DMS 273 (cell line): ENCODE data around the gene SPATA25.
"Not testable (repeated sequence)": the region's sequence is repeated elsewhere in the genome, so short reads cannot be mapped to it uniquely, and the experiment has no call there.

Experiments
- DNase-seq: peaks from one replicate; lab custom pipeline; 2025; ENCODE audit not compliant: unreplicated experiment; lab: John Stamatoyannopoulos, UW

SPATA25 gene, protein sequence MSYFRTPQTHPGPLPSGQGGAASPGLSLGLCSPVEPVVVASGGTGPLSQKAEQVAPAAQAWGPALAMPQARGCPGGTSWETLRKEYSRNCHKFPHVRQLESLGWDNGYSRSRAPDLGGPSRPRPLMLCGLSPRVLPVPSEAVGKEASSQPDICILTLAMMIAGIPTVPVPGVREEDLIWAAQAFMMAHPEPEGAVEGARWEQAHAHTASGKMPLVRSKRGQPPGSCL

DNA sequence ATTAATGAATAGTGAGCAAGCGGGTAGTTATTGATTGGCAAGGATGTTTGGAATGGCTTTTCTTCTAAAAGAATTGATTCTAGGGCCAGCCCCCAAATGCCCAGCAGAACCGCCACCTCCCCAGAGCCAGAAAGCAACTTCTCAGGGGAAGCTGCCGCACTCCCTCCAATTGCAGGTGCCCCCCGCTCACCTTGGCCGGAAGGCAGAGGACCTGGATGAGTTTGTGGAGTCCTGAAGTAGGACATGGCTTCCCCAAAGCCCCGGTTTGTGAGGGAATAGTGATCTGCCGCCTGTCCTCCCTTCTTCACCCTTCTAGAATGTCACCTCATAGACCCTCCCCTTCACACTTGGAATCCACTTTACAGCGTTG, at the start of gene SPATA25:
SPATA25 (minus strand) TSS at position 277 of the 370 bp plus-strand sequence; CDS start at position 245, 32 bp downstream.
- DNase-seq = no peak

- DNase-seq = no peak
Measured at GRCh38 chr20:45935416-45936046, 48.1 kb upstream of the SPATA25 start.

- peak; percentile 99 for DNase-seq
Measured at GRCh38 chr20:45934586-45935415, 47.4 kb upstream of the SPATA25 start, which contains the start of gene PCIF1. Gene PCIF1 (plus strand): TSS chr20:45934683. CDS start chr20:45939000, 4,317 bp downstream.

GRCh38 chr20:45934046-45934585, 46.7 kb upstream of the SPATA25 start:
- peak; percentile 83 for DNase-seq

DNA sequence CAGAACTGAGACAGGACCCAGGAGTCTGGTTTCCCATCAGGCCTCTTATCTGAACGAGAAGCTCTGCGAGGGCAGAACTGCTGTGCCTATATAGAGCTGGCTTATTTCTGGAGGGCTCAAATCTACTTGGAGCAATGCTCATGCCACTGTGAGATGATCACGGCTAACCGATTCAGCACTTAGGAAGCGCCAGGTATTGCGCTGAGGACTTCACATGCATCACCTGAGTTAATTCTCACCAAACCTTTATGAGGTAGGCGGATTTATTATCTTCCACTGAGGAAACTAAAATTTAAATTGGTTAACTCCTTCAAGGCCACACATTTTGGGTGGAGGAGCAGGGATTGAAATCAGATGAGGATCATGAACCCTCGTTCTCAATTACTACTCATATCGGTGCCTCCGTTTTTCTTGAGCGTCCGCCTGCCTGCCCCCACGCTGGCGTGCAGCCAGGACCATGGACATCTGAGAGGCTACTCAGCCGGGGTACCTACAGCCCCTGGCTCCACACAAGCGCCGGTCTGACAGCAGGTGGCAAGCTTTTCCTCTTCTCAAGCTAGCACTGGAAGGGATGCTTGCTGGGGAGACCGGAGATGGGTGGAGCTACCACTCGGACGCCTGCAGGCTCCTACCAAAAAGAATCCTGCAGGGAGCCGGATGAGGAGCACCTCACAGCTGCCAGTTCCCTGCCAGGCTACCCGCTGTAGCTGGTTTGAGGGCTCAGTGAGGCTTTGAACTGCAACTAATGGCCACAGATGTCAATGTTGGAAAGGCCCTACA, 46.0 kb upstream of the SPATA25 start:
- DNase-seq = peak; percentile 93

GRCh38 chr20:45931680-45932079, 44.3 kb upstream of the SPATA25 start:
- not testable (repeated sequence) for DNase-seq

GRCh38 chr20:45927071-45927878, 39.9 kb upstream of the SPATA25 start:
- no peak for DNase-seq

GRCh38 chr20:45926731-45927070, 39.3 kb upstream of the SPATA25 start:
- no peak for DNase-seq

DNA sequence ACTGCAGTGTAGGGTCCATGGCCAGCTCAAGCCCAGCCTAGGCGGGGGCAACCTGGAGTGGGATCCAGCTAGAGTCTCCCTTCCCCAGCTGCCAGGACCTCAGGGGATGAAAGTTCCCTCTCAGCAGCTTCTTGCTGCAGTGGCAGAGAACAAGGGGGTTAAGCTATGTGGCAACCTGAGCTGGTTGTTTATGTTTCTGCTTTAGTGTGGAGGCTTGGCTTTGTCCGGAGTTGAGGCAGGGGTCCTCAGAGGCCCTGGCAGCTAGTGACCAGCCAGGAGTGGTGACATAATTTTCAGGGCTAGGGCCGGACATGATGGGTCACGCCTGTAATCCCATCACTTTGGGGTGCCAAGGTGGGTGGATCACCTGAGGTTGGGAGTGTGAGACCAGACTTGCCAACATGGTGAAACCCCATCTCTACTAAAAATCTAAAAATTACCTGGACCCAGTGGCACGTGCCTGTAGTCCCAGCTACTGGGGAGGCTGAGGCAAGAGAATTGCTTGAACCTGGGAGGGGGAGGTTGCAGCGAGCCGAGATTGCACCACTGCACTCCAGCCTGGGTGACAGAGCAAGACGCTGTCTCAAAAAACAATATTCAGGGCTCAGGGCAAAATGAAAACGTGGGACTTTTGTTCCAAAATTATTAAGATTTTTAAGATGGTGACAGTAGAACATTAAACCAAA, 38.5 kb upstream of the SPATA25 start:
- no peak for DNase-seq

DNA sequence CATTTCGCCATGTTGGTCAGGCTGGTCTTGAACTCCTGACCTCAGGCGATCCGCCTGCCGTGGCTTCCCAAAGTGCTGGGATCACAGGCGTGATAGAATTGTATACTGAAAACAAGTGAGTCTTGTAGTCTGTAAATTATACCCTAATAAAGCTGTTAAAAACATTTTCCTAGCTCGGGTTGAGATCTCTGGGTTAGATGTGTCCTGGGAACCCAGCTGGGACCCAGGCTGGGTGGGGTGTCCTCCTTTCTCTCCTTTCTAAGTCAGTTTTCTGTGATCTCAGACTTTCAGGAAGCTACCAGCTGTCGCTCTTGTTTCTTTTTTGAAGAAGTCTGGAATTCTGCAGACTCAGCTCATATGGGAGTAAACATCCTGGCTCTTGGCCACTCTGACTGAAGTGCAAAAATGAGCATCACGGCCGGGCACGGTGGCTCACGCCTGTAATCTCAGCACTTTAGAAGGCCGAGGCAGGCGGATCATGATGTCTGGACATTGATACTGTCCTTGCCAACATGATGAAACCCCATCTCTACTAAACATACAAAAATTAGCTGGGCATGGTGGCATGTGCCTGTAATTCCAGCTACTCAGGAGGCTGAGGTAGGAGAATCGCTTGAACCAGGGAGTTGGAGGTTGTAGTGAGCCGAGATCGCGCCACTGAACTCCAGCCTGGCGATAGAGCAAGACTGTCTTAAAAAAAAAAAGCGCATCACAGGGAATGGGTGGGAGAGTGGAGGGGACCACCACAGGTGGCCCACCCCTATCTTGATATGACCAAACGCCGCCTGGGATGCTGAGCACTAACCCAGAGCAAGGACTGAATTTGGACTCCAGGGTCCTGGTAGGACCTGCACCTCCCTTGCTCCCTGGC, 37.2 kb upstream of the SPATA25 start:
- peak; percentile 45 for DNase-seq

DNA sequence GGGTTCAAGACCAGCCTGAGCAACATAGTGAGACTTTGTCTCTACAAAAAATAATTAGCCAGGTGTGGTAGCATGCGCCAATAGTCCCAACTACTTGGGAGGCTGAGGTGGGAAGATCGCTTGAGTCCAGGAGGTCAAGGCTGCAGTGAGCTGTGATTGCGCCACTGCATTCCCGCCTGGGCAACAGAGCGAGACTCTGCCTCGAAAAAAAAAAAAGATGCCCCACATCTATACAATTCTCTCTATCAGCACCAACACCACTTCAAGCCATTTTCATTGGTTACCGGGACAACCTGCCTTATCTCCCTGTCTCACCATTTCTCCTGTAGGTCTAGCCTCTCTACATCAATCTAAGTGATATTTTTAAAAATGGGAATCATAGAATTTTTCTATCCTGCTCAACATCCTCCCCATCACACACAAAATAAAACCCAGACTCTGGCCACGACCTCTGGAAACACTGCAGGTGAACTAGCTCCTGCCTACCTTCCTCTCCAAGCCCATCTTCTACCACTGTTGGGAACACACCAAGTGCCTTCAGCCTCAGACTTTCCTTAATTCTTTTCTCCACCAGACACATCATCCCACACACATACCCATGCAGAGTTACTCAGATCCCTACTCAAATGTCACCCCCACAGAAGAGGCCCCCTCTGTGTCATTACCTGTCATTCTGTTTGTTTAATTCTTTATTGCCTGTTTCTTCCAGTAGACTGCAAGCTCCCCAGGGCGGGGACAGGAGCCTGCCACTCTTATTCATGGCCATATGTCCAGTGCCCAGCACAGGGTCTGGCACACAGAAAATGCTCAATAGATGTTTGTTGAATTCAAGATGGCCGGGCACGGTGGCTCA, 34.1 kb upstream of the SPATA25 start:
- no peak for DNase-seq

DNA sequence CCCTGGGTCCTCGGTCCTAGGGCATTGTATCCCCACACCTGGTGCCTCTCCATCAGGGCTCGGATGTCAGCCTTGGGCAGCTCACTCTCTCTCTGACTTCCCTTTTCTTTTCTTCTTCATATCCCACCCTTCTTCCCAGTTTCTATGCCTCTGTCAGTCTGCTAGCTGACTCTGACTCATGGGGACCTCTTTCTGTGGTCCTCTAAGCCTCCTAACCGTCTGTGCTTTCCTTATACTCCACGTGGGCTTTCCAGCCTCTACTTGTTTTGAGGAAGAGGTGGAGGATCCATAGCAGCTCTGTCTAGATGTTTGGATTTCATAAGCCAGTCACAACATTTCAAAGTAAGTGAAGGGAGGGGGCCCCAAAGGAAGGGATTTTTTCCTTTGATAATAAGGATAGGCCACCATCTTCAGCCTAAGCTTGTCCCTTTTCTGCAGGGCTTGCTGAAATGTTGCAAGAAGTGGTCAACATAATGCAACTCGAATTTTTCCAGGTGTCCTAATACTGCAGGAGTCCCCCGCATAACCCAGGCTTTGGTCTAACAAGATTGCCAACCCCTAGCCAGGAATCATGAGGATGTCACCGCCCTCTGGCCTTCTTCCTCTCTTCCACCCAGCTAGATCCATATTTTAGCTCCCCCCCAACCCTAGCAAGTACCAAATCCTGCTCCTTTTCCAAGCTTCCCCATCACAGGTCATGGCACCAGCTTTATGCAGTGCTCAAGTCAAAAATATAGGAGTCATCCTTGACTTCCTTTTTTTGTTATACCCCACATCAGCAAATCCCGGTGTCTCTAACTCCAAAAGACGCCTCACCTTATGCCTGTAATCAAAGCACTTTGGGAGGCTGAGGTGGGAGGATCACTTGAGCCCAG, 33.3 kb upstream of the SPATA25 start:
- no peak for DNase-seq

DNA sequence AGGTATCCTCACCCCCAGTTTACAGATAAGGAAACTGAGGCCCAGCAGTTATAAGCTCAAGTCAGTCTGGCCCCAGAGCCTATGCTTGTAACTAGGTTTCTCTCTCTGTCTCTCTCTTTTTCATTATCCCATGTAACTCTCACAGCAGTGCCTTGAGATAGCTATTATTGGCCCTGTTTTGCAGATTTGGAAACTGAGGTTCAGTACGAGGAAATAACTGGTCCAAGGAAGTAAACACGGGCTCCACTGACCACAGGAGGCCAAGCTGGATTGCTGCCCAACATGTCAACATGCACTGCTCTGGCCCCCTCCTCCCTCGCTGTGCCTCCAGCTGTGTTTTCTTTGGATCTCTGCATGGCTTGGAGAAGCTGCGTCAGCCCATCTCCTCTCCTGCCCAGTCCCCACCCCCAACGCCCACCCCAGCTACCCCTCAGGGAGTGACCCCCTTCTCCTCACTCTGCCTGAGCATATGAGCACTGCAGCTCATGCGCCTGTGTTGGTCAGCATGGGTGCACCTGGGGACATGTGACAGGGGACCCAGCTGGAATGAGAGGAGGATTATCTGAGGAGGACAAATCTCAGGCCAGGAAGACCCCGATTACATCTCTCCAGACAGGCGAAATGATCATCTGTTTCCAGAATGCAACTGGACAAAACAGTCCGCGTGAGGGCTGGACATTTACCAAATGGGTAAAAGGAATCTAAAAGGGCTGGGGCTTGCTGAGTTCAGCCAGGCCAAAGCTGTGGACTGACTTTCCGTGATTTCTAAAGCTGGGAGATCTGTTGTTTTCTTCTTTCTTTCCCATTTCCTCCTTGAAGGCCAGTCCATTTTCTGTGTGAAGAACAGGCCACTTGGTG, 32.3 kb upstream of the SPATA25 start:
- DNase-seq = no peak

- no peak for DNase-seq
Measured at GRCh38 chr20:45918779-45919537, 31.5 kb upstream of the SPATA25 start.

DNA sequence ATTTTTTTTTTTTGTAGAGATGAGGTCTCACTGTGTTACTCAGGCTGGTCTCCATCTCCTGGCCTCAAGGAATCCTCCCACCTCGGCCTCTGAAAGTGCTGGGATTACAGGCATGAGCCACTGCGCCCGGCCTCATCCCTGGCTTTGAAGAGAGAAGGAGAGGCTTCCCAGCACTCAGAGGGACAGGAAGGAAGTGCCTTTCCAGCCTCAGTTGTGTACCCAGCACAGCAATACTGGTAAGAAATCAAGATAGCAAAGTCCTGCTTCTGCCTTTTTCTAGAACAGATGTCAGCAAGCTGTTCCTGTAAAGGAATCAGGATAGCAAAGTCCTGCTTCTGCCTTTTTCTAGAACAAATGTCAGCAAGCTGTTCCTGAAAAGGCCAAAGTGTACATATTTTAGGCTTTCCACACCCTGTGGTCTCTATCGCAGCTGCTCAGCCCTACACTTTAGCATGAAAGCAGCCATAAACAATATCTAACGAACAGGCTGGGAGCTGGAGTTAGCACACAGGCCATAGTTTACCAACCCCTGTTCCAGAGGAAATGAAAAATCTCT, 30.8 kb upstream of the SPATA25 start:
- no peak for DNase-seq
